GM19025 (cell line): ENCODE measurements around the gene EPHB6.

Experiments used
- ATAC-seq: cut with Tn5 transposase; IDR thresholded peaks from one replicate; pipeline ENCODE4 v1.9.1; 2021; ENCODE audit warnings: mild to moderate bottlenecking, low read depth, moderate library complexity; ENCODE audit not compliant: unreplicated experiment

The EPHB6 gene

DNA sequence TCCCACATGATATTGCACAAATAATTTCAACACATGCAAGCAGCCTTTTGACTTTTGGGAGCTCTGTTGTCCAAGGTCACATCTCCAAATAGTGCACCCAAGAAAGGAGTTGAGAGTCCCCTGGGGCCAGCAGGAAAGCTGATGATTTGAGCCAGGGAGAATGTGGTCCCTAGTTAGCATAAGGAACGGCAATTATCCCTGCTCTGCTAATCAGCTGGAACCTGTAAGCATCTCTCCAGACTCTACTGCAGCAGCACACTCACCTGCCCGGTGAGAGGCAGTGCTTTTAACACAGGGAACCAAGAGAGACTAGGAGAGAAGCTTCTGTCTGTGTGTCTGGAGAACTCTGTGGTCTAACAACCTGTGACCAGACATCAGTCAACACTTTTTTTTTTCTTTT is 61.6 kb downstream of the EPHB6 start:
- no peak for ATAC-seq

DNA sequence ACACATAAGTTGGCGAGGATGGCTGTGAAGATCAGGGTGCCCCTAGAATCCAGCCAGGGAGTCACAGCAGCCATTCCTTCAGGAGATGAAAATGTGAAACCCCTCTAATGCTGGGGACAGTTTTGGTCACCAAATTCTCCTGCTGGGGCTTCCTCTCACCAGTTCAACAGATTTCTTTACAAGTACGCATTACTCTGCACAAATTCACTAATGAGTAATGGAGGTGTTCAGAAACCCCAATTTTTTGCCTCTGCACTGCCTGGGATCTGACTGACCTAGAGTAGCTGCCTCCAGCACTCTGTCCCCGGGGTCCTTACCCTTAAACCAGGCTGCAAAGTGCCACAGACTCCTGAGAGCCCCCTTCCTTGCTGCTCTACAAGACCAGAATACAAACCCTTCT is 62.6 kb downstream of the EPHB6 start:
- ATAC-seq: no peak

DNA sequence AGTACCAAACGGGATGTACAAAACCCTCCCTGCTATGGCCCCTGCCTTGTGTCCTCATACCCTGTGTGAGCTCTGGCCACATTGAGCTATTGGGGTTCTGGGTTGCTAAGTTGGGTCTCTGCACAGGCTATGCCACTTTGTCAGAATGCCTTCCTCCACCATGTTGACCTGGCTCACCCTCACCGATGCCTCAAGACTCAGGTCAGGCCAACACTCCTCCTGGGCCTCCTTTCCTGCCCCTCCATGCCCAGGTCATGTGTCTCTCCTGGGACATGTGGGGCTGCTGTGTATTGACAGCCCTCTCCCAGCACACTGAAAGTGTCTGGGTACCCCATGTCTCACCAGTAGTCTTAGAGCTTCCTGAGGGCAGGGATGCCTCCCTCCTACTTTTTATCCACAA is 64.0 kb downstream of the EPHB6 start:
- no peak for ATAC-seq

DNA sequence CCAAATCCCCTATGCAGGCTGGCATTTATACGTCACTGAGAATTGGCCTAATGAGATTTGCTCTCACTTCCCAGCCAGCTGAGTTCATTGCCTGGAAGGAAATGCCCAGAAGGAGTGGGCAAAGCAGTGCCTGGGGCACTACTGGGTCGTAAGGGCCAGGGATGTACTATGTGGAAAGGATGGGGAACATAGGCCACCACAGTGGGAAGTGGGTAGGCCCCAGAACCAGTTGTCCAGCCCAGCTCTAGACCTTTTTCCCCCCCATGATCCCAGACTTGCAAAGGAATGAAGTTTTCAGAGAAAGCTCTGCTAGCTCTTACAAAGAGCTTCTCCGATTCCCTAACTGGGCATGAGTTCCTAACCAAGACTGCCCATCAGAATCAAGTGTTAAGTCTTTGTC is 64.8 kb downstream of the EPHB6 start:
- no peak for ATAC-seq
